NB4 (cell line): Measurements from ENCODE around the gene ZNF618.

Experiments
- MYC ChIP-seq: IDR thresholded peaks from 2 replicates; pipeline ENCODE4 v1.6.1; 2011; ENCODE audit warnings: low read depth, low read length
- POLR2A ChIP-seq: IDR thresholded peaks from 2 replicates; pipeline ENCODE4 v1.6.1; 2011; ENCODE audit warnings: mild to moderate bottlenecking; ENCODE audit not compliant: insufficient read length; ENCODE audit errors: extremely low read depth
- TF ChIP-seq, protein P1 (sequence below): IDR thresholded peaks from 2 replicates; pipeline ENCODE4 v1.6.1; 2011; ENCODE audit warnings: low read depth, low read length
- TF ChIP-seq, protein P2 (sequence below): IDR thresholded peaks from one replicate; pipeline ENCODE4 v1.5.1; 2012; ENCODE audit warnings: low read depth, low read length

GRCh38 chr9:114027159-114027862, 151.2 kb downstream of the ZNF618 start:
- TF ChIP-seq, protein P1, sequence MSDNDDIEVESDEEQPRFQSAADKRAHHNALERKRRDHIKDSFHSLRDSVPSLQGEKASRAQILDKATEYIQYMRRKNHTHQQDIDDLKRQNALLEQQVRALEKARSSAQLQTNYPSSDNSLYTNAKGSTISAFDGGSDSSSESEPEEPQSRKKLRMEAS, result no peak
- no peak for TF ChIP-seq POLR2A
- TF ChIP-seq MYC, result no peak
- TF ChIP-seq, protein P2, sequence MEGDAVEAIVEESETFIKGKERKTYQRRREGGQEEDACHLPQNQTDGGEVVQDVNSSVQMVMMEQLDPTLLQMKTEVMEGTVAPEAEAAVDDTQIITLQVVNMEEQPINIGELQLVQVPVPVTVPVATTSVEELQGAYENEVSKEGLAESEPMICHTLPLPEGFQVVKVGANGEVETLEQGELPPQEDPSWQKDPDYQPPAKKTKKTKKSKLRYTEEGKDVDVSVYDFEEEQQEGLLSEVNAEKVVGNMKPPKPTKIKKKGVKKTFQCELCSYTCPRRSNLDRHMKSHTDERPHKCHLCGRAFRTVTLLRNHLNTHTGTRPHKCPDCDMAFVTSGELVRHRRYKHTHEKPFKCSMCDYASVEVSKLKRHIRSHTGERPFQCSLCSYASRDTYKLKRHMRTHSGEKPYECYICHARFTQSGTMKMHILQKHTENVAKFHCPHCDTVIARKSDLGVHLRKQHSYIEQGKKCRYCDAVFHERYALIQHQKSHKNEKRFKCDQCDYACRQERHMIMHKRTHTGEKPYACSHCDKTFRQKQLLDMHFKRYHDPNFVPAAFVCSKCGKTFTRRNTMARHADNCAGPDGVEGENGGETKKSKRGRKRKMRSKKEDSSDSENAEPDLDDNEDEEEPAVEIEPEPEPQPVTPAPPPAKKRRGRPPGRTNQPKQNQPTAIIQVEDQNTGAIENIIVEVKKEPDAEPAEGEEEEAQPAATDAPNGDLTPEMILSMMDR, result no peak
